Neural cell (in vitro differentiated cells): Measurements from ENCODE around the gene UBE2O. TPM values are rescaled to one million over a fixed set of nuclear protein-coding genes. Genes with fewer than 3 reads are reported as not detected.

ENCODE experiments used
- H2AFZ ChIP-seq: fragments of 200-600, 300-800 bp; sonication (generic), shearing (Covaris generic); 2 replicates; pipeline ENCODE4 v1.6.0; 2014; ENCODE audit warnings: low read depth, mild to moderate bottlenecking, antibody characterized with exemption, low read length, moderate library complexity
- H3F3A ChIP-seq: fragments of 200-600 bp; shearing (Covaris generic); 2 replicates; pipeline ENCODE4 v1.6.1; 2016; ENCODE audit warnings: mild to moderate bottlenecking, moderate library complexity, mixed read lengths, antibody characterized with exemption, low read length; ENCODE audit not compliant: insufficient read depth, poor library complexity, severe bottlenecking
- H3K27ac ChIP-seq: fragments of 200-600, 300-800 bp; sonication (generic), shearing (Covaris generic); 2 replicates; pipeline ENCODE4 v1.5.1; 2014; ENCODE audit warnings: mild to moderate bottlenecking, low read length, moderate library complexity
- H3K27me3 ChIP-seq: fragments of 300-800, 200-600 bp; sonication (generic), shearing (Covaris generic); 2 replicates; pipeline ENCODE4 v1.6.0; 2014; ENCODE audit warnings: mild to moderate bottlenecking, low read depth, low read length, moderate library complexity; ENCODE audit not compliant: insufficient read depth
- H3K36me3 ChIP-seq: fragments of 300-800, 200-600 bp; sonication (generic), shearing (Covaris generic); 2 replicates; pipeline ENCODE4 v1.5.1; 2014; ENCODE audit warnings: mild to moderate bottlenecking, antibody characterized with exemption, low read length, moderate library complexity; ENCODE audit not compliant: insufficient read depth
- H3K4me2 ChIP-seq: fragments of 300-800, 200-600 bp; sonication (generic), shearing (Covaris generic); 2 replicates; pipeline ENCODE4 v1.6.0; 2014; ENCODE audit warnings: mild to moderate bottlenecking, low read length
- H3K4me3 ChIP-seq: fragments of 300-800, 200-600 bp; sonication (generic), shearing (Covaris generic); 2 replicates; pipeline ENCODE4 v1.5.1; 2014; ENCODE audit warnings: mild to moderate bottlenecking, low read length, moderate library complexity
- H3K79me2 ChIP-seq: fragments of 200-600 bp; shearing (Covaris generic); replicated peaks from 2 replicates; pipeline ENCODE4 v1.6.0; 2014; ENCODE audit warnings: mild to moderate bottlenecking, low read length, moderate library complexity; ENCODE audit not compliant: insufficient read depth
- H3K9ac ChIP-seq: fragments of 300-800, 200-600 bp; sonication (generic), shearing (Covaris generic); 2 replicates; pipeline ENCODE4 v1.6.1; 2016; ENCODE audit warnings: mild to moderate bottlenecking, low read length, mixed read lengths
- H3K9me2 ChIP-seq: fragments of 200-600 bp; shearing (Covaris generic); 2 replicates; pipeline ENCODE4 v1.6.1; 2016; ENCODE audit warnings: mild to moderate bottlenecking, low read length, mixed read lengths; ENCODE audit not compliant: insufficient read depth
- H3K9me3 ChIP-seq: fragments of 200-600, 300-800 bp; sonication (generic), shearing (Covaris generic); 2 replicates; pipeline ENCODE4 v1.6.1; 2016; ENCODE audit warnings: mild to moderate bottlenecking, mixed run types, low read length, moderate library complexity, mixed read lengths
- H4K20me1 ChIP-seq: fragments of 200-600 bp; shearing (Covaris generic); 2 replicates; pipeline ENCODE4 v1.6.1; 2016; ENCODE audit warnings: mild to moderate bottlenecking, mixed run types; ENCODE audit not compliant: insufficient read depth
- CTCF ChIP-seq: fragments of 450-650 bp; IDR thresholded peaks from 2 replicates; pipeline ENCODE4 v1.5.1; 2014; ENCODE audit warnings: antibody characterized with exemption, mild to moderate bottlenecking, moderate library complexity; ENCODE audit not compliant: poor library complexity, severe bottlenecking
- EP300 ChIP-seq: fragments of 450-650 bp; conservative IDR thresholded peaks from 2 replicates; pipeline ENCODE4 v1.6.1; 2014; ENCODE audit warnings: antibody characterized with exemption, mild to moderate bottlenecking, moderate library complexity; ENCODE audit not compliant: poor library complexity, severe bottlenecking
- EZH2 ChIP-seq: fragments of 200-600, 300-800 bp; shearing (Covaris generic), sonication (generic); IDR thresholded peaks from 2 replicates; pipeline ENCODE4 v1.6.1; 2014; ENCODE audit warnings: antibody characterized with exemption, low read length, borderline replicate concordance, mild to moderate bottlenecking; ENCODE audit not compliant: insufficient read depth, poor library complexity, severe bottlenecking
- MXI1 ChIP-seq: fragments of 450-650 bp; conservative IDR thresholded peaks from 2 replicates; pipeline ENCODE4 v1.6.1; 2014; ENCODE audit warnings: antibody characterized with exemption, mild to moderate bottlenecking; ENCODE audit not compliant: poor library complexity, severe bottlenecking
- POLR2AphosphoS5 ChIP-seq: IDR thresholded peaks from 2 replicates; pipeline ENCODE4 v1.6.1; 2012
- RAD21 ChIP-seq: fragments of 450-650 bp; conservative IDR thresholded peaks from 2 replicates; pipeline ENCODE4 v1.6.1; 2014; ENCODE audit warnings: antibody characterized with exemption, mild to moderate bottlenecking, moderate library complexity
- SMC3 ChIP-seq: fragments of 450-650 bp; conservative IDR thresholded peaks from 2 replicates; pipeline ENCODE4 v1.6.1; 2014; ENCODE audit warnings: antibody characterized with exemption, mild to moderate bottlenecking, moderate library complexity; ENCODE audit not compliant: poor library complexity
- TAF1 ChIP-seq: IDR thresholded peaks from 2 replicates; pipeline ENCODE4 v1.6.1; 2012; ENCODE audit warnings: low read depth
- polyA plus RNA-seq: library from polyadenylated mRNA; depleted of rRNA; stranded (reverse); fragments of >200 nt; gene quantifications from 2 replicates; pipeline ENCODE4 v1.2.3, GENCODE V29; 2014
- TF ChIP-seq, protein P1 (sequence below): IDR thresholded peaks from 2 replicates; pipeline ENCODE4 v1.6.1; 2012; ENCODE audit warnings: borderline replicate concordance

The UBE2O gene
- polyA plus RNA-seq, 1 donor from 2014 or later, result 28.0 TPM

DNA sequence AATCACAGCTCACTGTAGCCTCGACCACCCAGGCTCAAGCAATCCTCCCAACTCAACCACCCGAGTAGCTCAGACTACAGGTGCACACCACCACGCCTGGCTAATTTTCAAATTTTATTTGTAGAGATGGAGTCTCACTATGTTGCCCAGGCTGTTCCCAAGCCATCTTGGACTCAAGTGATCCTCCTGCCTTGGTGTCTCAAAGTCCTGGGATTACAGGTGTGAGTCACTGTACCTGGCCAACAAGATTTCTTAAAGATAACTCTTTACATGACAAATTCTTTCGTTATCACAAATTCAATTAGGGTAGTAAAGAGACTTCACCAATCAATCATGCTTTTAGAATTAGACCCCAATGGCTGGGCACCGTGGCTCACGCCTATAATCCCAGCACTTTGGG is 111.7 kb downstream of the UBE2O start:
- Histone ChIP-seq H3K27ac (no peak overlapping the region), H3K9me3 (no peaks in the 10 kb centered on the region), H3K4me2 (no peak overlapping the region), H3K9ac (no peak overlapping the region), H3K79me2 (no peaks in the 10 kb centered on the region), H3F3A (no peaks in the 10 kb centered on the region), H3K4me3 (no peak overlapping the region), H4K20me1 (no peaks in the 10 kb centered on the region), H3K36me3 (no peaks in the 10 kb centered on the region), H2AFZ (no peak overlapping the region), H3K9me2 (no peaks in the 10 kb centered on the region), H3K27me3 (no peaks in the 10 kb centered on the region)
- no peak for TF ChIP-seq MXI1
- no peak for TF ChIP-seq RAD21
- TF ChIP-seq EZH2, result no peak
- no peak for TF ChIP-seq POLR2AphosphoS5
- TF ChIP-seq SMC3, result no peak
- no peak for TF ChIP-seq CTCF
- TF ChIP-seq, protein P1, sequence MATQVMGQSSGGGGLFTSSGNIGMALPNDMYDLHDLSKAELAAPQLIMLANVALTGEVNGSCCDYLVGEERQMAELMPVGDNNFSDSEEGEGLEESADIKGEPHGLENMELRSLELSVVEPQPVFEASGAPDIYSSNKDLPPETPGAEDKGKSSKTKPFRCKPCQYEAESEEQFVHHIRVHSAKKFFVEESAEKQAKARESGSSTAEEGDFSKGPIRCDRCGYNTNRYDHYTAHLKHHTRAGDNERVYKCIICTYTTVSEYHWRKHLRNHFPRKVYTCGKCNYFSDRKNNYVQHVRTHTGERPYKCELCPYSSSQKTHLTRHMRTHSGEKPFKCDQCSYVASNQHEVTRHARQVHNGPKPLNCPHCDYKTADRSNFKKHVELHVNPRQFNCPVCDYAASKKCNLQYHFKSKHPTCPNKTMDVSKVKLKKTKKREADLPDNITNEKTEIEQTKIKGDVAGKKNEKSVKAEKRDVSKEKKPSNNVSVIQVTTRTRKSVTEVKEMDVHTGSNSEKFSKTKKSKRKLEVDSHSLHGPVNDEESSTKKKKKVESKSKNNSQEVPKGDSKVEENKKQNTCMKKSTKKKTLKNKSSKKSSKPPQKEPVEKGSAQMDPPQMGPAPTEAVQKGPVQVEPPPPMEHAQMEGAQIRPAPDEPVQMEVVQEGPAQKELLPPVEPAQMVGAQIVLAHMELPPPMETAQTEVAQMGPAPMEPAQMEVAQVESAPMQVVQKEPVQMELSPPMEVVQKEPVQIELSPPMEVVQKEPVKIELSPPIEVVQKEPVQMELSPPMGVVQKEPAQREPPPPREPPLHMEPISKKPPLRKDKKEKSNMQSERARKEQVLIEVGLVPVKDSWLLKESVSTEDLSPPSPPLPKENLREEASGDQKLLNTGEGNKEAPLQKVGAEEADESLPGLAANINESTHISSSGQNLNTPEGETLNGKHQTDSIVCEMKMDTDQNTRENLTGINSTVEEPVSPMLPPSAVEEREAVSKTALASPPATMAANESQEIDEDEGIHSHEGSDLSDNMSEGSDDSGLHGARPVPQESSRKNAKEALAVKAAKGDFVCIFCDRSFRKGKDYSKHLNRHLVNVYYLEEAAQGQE, result no peak
- no peak for TF ChIP-seq EP300
- no peak for TF ChIP-seq TAF1

Other genes with a start within 250 kb of the UBE2O start
- 15.9 and 19.9 TPM in 2 replicates for gene RNF157, start 212.7 kb downstream of the UBE2O start, polyA plus RNA-seq
- 7.5 and 9.2 TPM in 2 replicates for gene UBALD2, start 187.8 kb downstream of the UBE2O start, polyA plus RNA-seq
- 17.3 and 26.5 TPM in 2 replicates for gene QRICH2, start 144.9 kb downstream of the UBE2O start, polyA plus RNA-seq
- 73.8 and 88.0 TPM in 2 replicates for gene PRPSAP1, start 99.2 kb downstream of the UBE2O start, polyA plus RNA-seq
- gene SPHK1, start 68.5 kb downstream of the UBE2O start, polyA plus RNA-seq, result 2.4 and 2.7 TPM in 2 replicates
- not detected in 2 replicates for gene AANAT, start 14.5 kb upstream of the UBE2O start, polyA plus RNA-seq
- gene RHBDF2, start 48.3 kb upstream of the UBE2O start, polyA plus RNA-seq, result not detected in 2 replicates
- gene CYGB, start 84.6 kb upstream of the UBE2O start, polyA plus RNA-seq, result 9.6 and 12.9 TPM in 2 replicates
- gene PRCD, start 86.9 kb upstream of the UBE2O start, polyA plus RNA-seq, result 13.2 and 22.5 TPM in 2 replicates
- not detected in 2 replicates for gene ST6GALNAC2, start 132.7 kb upstream of the UBE2O start, polyA plus RNA-seq
- gene ST6GALNAC1, start 190.6 kb upstream of the UBE2O start, polyA plus RNA-seq, result not detected in 2 replicates